Endothelial cell of umbilical vein (primary cell): Measurements from ENCODE around the gene PSTPIP1.

Experiments
- CTCF ChIP-seq, 2 donors: IDR thresholded peaks; 1 replicate in 1 of 2; 2 replicates in 1 of 2; pipeline ENCODE4 v1.5.1; 2011; ENCODE audit warnings: low read length in 2 of 2, mild to moderate bottlenecking in 2 of 2, moderate library complexity in 2 of 2, control low read depth in 1 of 2, inconsistent platforms in 1 of 2, low read depth in 1 of 2; ENCODE audit not compliant: insufficient read depth in 1 of 2; ENCODE audit errors: extremely low read depth in 1 of 2
- EZH2 ChIP-seq: IDR thresholded peaks from 2 replicates; pipeline ENCODE4 v1.6.1; 2012; ENCODE audit warnings: borderline replicate concordance, low read depth, mild to moderate bottlenecking, moderate library complexity, low read length, inconsistent platforms; ENCODE audit not compliant: severe bottlenecking
- FOS ChIP-seq: IDR thresholded peaks from 2 replicates; pipeline ENCODE4 v1.6.1; 2011; ENCODE audit warnings: mild to moderate bottlenecking, low read length, moderate library complexity, borderline replicate concordance; ENCODE audit not compliant: insufficient read depth
- GATA2 ChIP-seq: IDR thresholded peaks from 2 replicates; pipeline ENCODE4 v1.7.0; 2011; ENCODE audit warnings: low read depth, mild to moderate bottlenecking, moderate library complexity, mixed read lengths, low read length; ENCODE audit not compliant: insufficient read length, insufficient read depth
- MAX ChIP-seq: IDR thresholded peaks from 2 replicates; pipeline ENCODE4 v1.6.1; 2011; ENCODE audit not compliant: insufficient read depth, insufficient read length
- MYC ChIP-seq: IDR thresholded peaks from one replicate; pipeline ENCODE4 v1.6.1; 2011; ENCODE audit warnings: mild to moderate bottlenecking, low read depth, low read length
- POLR2A ChIP-seq: IDR thresholded peaks from 2 replicates; pipeline ENCODE4 v1.6.1; 2012; ENCODE audit warnings: low read depth, mild to moderate bottlenecking, control low read depth, low read length
- POLR2AphosphoS5 ChIP-seq: IDR thresholded peaks from 2 replicates; pipeline ENCODE4 v1.6.1; 2012; ENCODE audit warnings: low read depth, mild to moderate bottlenecking, control low read depth, low read length, moderate library complexity; ENCODE audit not compliant: insufficient read depth

- TF ChIP-seq POLR2AphosphoS5 (no peak), CTCF (IDR thresholded peaks at IDR 0.05; ENCODE audit: extremely low read depth in 1 of 2, insufficient read depth in 1 of 2, low read depth in 1 of 2, low read length in 2 of 2) (no peak), POLR2A (no peak), MAX (no peak), EZH2 (no peak), FOS (no peak), MYC (no peak), GATA2 (no peak)
These were observed 1.2 kb downstream of the PSTPIP1 start for GRCh38 chr15:76996076-76996525.
